ENCODE measurements around the gene WDR93. TPM values are rescaled to one million over a fixed set of nuclear protein-coding genes. Genes with fewer than 3 reads are reported as not detected.

WDR93 gene
- polyA plus RNA-seq, 4 donors = 0.38 to 3.0 (median 2.3) TPM

- no peak for DNase-seq (ENCODE audit: low read depth in 4 of 4, low spot score in 3 of 4)
These were observed 30.1 kb upstream of the WDR93 start for GRCh38 chr15:89660556-89660955.

GRCh38 chr15:89662893-89663626, 27.6 kb upstream of the WDR93 start:
- no peak for DNase-seq (ENCODE audit: low read depth in 4 of 4, low spot score in 3 of 4)

- DNase-seq (ENCODE audit: low read depth in 4 of 4, low spot score in 3 of 4) = no peak
These were observed 25.9 kb upstream of the WDR93 start for GRCh38 chr15:89664441-89665350.

- no peak for DNase-seq (ENCODE audit: low read depth in 4 of 4, low spot score in 3 of 4)
These were observed 25.0 kb upstream of the WDR93 start for GRCh38 chr15:89665449-89666181.

GRCh38 chr15:89666184-89666857, 24.3 kb upstream of the WDR93 start:
- DNase-seq (ENCODE audit: low read depth in 4 of 4, low spot score in 3 of 4) = no peak

GRCh38 chr15:89666858-89667705, 23.5 kb upstream of the WDR93 start:
- DNase-seq (ENCODE audit: low read depth in 4 of 4, low spot score in 3 of 4) = no peak

- DNase-seq (ENCODE audit: low read depth in 4 of 4, low spot score in 3 of 4) = no peak
These were observed 23.0 kb upstream of the WDR93 start for GRCh38 chr15:89667706-89667960.

GRCh38 chr15:89668171-89668570, 22.4 kb upstream of the WDR93 start:
- no peak for DNase-seq (ENCODE audit: low read depth in 4 of 4, low spot score in 3 of 4)

GRCh38 chr15:89669309-89669865, 21.2 kb upstream of the WDR93 start:
- DNase-seq (ENCODE audit: low read depth in 4 of 4, low spot score in 3 of 4) = no peak

- DNase-seq (ENCODE audit: low read depth in 4 of 4, low spot score in 3 of 4) = no peak
These were observed 20.7 kb upstream of the WDR93 start for GRCh38 chr15:89669941-89670340.

GRCh38 chr15:89670971-89671560, 19.5 kb upstream of the WDR93 start:
- DNase-seq (ENCODE audit: low read depth in 4 of 4, low spot score in 3 of 4) = no peak

GRCh38 chr15:89671687-89672086, 18.9 kb upstream of the WDR93 start:
- DNase-seq (ENCODE audit: low read depth in 4 of 4, low spot score in 3 of 4) = no peak

GRCh38 chr15:89672221-89673164, 18.1 kb upstream of the WDR93 start:
- DNase-seq (ENCODE audit: low read depth in 4 of 4, low spot score in 3 of 4) = no peak

- no peak for DNase-seq (ENCODE audit: low read depth in 4 of 4, low spot score in 3 of 4)
These were observed 17.5 kb upstream of the WDR93 start for GRCh38 chr15:89673165-89673512.

GRCh38 chr15:89674526-89674925, 16.1 kb upstream of the WDR93 start:
- no peak for DNase-seq (ENCODE audit: low read depth in 4 of 4, low spot score in 3 of 4)

- no peak for DNase-seq (ENCODE audit: low read depth in 4 of 4, low spot score in 3 of 4)
These were observed 15.0 kb upstream of the WDR93 start for GRCh38 chr15:89675606-89676005.

GRCh38 chr15:89677381-89677780, 13.2 kb upstream of the WDR93 start:
- no peak for DNase-seq (ENCODE audit: low read depth in 4 of 4, low spot score in 3 of 4)

- no peak for DNase-seq (ENCODE audit: low read depth in 4 of 4, low spot score in 3 of 4)
These were observed 11.4 kb upstream of the WDR93 start, which contains the start of gene PLIN1 for GRCh38 chr15:89679212-89679611. Gene PLIN1 (minus strand): TSS chr15:89679367. CDS start chr15:89677489, 1,878 bp downstream.
